DND-41 (cell line): ENCODE results near the gene TSPAN19.

Experiments used
- ATAC-seq: fragments of 200-7000 bp; cut with Tn5 transposase; 3 replicates; pipeline ENCODE4 v1.9.1; 2021; ENCODE audit warnings: low read depth; ENCODE audit not compliant: insufficient read depth
- DNase-seq: peaks from one replicate; pipeline ENCODE4 v3.0.0-alpha.2; 2020
- H2AFZ ChIP-seq: 2 replicates; pipeline ENCODE4 v1.6.0; 2012; ENCODE audit warnings: low read depth, low read length
- H3K27ac ChIP-seq: 2 replicates; pipeline ENCODE4 v1.5.1; 2012; ENCODE audit warnings: low read length, inconsistent platforms
- H3K27me3 ChIP-seq: fragments of 200-600 bp; sonication (generic); 2 replicates; pipeline ENCODE4 v1.6.0; 2012; ENCODE audit warnings: low read length, mild to moderate bottlenecking, inconsistent platforms; ENCODE audit not compliant: insufficient read depth, poor library complexity
- H3K36me3 ChIP-seq: 2 replicates; pipeline ENCODE4 v1.5.1; 2012; ENCODE audit warnings: low read length, inconsistent platforms; ENCODE audit not compliant: insufficient read depth
- H3K4me1 ChIP-seq: 2 replicates; pipeline ENCODE4 v1.5.1; 2012; ENCODE audit warnings: mild to moderate bottlenecking, low read length; ENCODE audit not compliant: insufficient read depth
- H3K4me2 ChIP-seq: 2 replicates; pipeline ENCODE4 v1.6.0; 2012; ENCODE audit warnings: mild to moderate bottlenecking, moderate library complexity, low read length, inconsistent platforms; ENCODE audit not compliant: insufficient read depth
- H3K4me3 ChIP-seq, 2 experiments: fragments of 200-600 bp in 1 of 2; shearing (Covaris generic) in 1 of 2; 2 replicates each; pipeline ENCODE4 v1.5.1; 2012 to 2016; ENCODE audit warnings: inconsistent platforms in 2 of 2, low read length in 2 of 2, mild to moderate bottlenecking in 2 of 2, low read depth in 1 of 2, moderate library complexity in 1 of 2
- H3K79me2 ChIP-seq: 2 replicates; pipeline ENCODE4 v1.6.0; 2012; ENCODE audit warnings: low read length, inconsistent platforms; ENCODE audit not compliant: insufficient read depth
- H3K9ac ChIP-seq: 2 replicates; pipeline ENCODE4 v1.6.0; 2012; ENCODE audit warnings: low read depth, mild to moderate bottlenecking, inconsistent platforms, low read length, moderate library complexity
- H3K9me3 ChIP-seq: 2 replicates; pipeline ENCODE4 v1.5.1; 2012; ENCODE audit warnings: low read length, moderate library complexity, mild to moderate bottlenecking, inconsistent platforms; ENCODE audit not compliant: insufficient read depth, severe bottlenecking
- H4K20me1 ChIP-seq: 2 replicates; pipeline ENCODE4 v1.6.0; 2012; ENCODE audit warnings: low read length; ENCODE audit not compliant: insufficient read depth
- EZH2 ChIP-seq: IDR thresholded peaks from 3 replicates; pipeline ENCODE4 v1.6.1; 2012; ENCODE audit warnings: borderline replicate concordance, low read depth, mild to moderate bottlenecking, moderate library complexity, low read length, inconsistent platforms; ENCODE audit not compliant: severe bottlenecking
- TF ChIP-seq, protein P1 (sequence below): IDR thresholded peaks from 2 replicates; pipeline ENCODE4 v1.5.1; 2012; ENCODE audit warnings: borderline replicate concordance, low read length, moderate library complexity, mild to moderate bottlenecking; ENCODE audit not compliant: poor library complexity, severe bottlenecking; ENCODE audit errors: extremely low read depth

TSPAN19 gene

GRCh38 chr12:85059594-85059993, 23.5 kb upstream of the TSPAN19 start:
- Histone ChIP-seq H4K20me1 (no peaks in the 10 kb centered on the region), H2AFZ (no peak overlapping the region), H3K9me3 (no peaks in the 10 kb centered on the region), H3K4me1 (no peaks in the 10 kb centered on the region), H3K79me2 (no peaks in the 10 kb centered on the region), H3K27me3 (no peaks in the 10 kb centered on the region), H3K36me3 (no peaks in the 10 kb centered on the region), H3K4me3 (no peak overlapping the region), H3K27ac (no peak overlapping the region), H3K4me2 (no peak overlapping the region), H3K9ac (no peak overlapping the region)
- ATAC-seq (no peak), DNase-seq (no peak)
- TF ChIP-seq, protein P1, sequence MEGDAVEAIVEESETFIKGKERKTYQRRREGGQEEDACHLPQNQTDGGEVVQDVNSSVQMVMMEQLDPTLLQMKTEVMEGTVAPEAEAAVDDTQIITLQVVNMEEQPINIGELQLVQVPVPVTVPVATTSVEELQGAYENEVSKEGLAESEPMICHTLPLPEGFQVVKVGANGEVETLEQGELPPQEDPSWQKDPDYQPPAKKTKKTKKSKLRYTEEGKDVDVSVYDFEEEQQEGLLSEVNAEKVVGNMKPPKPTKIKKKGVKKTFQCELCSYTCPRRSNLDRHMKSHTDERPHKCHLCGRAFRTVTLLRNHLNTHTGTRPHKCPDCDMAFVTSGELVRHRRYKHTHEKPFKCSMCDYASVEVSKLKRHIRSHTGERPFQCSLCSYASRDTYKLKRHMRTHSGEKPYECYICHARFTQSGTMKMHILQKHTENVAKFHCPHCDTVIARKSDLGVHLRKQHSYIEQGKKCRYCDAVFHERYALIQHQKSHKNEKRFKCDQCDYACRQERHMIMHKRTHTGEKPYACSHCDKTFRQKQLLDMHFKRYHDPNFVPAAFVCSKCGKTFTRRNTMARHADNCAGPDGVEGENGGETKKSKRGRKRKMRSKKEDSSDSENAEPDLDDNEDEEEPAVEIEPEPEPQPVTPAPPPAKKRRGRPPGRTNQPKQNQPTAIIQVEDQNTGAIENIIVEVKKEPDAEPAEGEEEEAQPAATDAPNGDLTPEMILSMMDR, result no peak
- TF ChIP-seq EZH2, result no peak

DNA sequence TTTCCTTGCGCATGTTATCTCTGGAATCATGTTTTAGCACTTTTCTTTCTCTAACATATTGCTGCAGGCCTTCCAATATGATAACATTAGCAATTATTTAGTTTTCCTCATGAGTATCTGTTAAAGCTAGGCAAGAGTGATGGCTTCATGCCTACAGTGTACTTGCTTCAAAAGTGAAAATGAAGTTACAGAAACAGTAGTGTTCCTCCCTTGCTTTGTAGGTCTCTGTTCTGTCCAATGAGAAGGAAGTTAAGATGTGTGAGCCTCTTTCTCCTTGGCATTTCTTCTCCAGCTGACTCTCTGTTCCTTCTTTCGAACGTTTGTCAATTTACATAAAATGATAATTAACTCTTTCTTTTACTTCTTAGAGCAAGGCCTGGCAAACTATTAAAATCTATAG, 22.3 kb upstream of the TSPAN19 start:
- Histone ChIP-seq H3K27me3 (no peaks in the 10 kb centered on the region), H3K4me2 (no peak overlapping the region), H3K79me2 (no peaks in the 10 kb centered on the region), H4K20me1 (no peaks in the 10 kb centered on the region), H3K27ac (no peak overlapping the region), H3K9ac (no peak overlapping the region), H3K4me1 (no peaks in the 10 kb centered on the region), H3K9me3 (no peaks in the 10 kb centered on the region), H3K4me3 (no peak overlapping the region), H2AFZ (no peak overlapping the region), H3K36me3 (no peaks in the 10 kb centered on the region)
- TF ChIP-seq, protein P1, result no peak
- no peak for TF ChIP-seq EZH2
- DNase-seq, result no peak
- ATAC-seq, result no peak

DNA sequence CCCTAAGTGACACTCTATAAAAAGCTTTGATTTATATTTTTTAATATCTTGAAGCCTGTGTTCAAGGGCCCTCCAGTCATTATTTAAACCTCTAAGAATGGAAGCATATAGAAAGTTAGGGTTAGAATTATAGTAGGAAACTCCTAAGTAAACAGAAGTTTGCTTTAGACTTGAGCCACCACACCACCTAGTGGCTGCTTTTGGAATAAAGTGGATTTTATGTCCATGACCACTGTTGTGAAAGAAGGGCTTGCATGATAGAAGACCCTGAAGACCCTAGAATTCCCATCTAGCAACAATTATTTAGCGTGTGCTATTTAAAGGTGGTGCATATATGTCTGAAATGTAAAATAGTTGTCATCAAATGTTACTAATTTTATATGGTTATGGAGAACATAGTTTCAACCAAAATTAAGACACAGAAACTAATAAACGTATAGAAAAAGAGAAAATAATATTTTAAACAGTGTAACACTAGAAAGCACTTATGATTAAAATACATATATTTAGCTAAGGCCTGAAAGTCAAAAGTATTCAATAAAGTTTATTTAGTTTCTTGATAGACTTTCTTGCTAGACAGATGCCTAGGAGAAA, 21.4 kb upstream of the TSPAN19 start:
- no peak overlapping the region for H3K4me3 ChIP-seq
- H3K27me3 ChIP-seq, result no peaks in the 10 kb centered on the region
- DNase-seq, result peak; percentile 21
- no peak overlapping the region for H3K27ac ChIP-seq
- TF ChIP-seq, protein P1, result peak; percentile 73
- no peak for TF ChIP-seq EZH2
- H3K36me3 ChIP-seq, result no peaks in the 10 kb centered on the region
- no peak overlapping the region for H3K4me2 ChIP-seq
- no peaks in the 10 kb centered on the region for H3K9me3 ChIP-seq
- H4K20me1 ChIP-seq, result no peaks in the 10 kb centered on the region
- H3K9ac ChIP-seq, result no peak overlapping the region
- H2AFZ ChIP-seq, result no peak overlapping the region
- no peaks in the 10 kb centered on the region for H3K4me1 ChIP-seq
- no peaks in the 10 kb centered on the region for H3K79me2 ChIP-seq
- ATAC-seq, result peak; percentile 58; the same call in 1 of the 3 replicates

DNA sequence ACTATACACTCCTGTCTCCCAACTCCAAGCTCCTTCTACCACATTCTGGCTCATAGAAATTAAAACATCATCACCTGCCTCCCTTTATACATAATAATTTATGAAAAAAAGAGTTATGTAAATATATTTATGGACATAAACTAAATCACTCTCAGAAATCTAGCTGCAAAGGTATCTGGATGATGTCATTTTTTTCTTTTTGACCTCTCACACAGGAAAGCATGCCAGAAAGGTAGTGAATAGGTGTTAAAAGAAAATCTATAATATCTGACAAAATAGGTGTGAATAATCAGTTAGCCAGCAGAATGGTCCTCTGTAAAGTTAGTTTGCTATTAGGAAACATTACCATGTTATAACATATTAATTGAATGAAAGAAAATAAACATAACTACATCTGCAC, 7.8 kb upstream of the TSPAN19 start:
- Histone ChIP-seq H3K27me3 (no peaks in the 10 kb centered on the region), H3K27ac (no peak overlapping the region), H4K20me1 (no peaks in the 10 kb centered on the region), H3K36me3 (no peaks in the 10 kb centered on the region), H3K79me2 (no peaks in the 10 kb centered on the region), H3K9ac (no peak overlapping the region), H3K4me1 (no peaks in the 10 kb centered on the region), H3K4me2 (no peak overlapping the region), H2AFZ (no peak overlapping the region), H3K4me3 (no peak overlapping the region), H3K9me3 (no peaks in the 10 kb centered on the region)
- TF ChIP-seq, protein P1, result no peak
- DNase-seq (no peak), ATAC-seq (no peak)
